ENCODE results near the gene PRDX5.

PRDX5 gene

DNA sequence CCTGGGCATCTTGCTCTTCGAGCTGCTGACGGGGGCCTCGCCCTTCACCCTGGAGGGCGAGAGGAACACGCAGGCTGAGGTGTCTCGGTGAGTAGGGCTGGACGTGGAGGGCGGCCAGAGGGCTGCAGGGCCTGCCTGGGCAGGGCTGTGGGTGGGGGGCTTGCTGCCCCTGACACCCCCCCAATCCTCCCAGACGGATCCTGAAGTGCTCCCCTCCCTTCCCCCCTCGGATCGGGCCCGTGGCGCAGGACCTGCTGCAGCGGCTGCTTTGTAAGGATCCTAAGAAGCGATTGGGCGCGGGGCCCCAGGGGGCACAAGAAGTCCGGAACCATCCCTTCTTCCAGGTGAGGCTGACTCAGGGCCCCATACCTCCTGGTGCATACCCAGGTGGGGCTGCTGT, 43.7 kb downstream of the PRDX5 start:
- no peak for DNase-seq (ENCODE audit: low read depth in 3 of 3, low spot score in 1 of 3)

DNA sequence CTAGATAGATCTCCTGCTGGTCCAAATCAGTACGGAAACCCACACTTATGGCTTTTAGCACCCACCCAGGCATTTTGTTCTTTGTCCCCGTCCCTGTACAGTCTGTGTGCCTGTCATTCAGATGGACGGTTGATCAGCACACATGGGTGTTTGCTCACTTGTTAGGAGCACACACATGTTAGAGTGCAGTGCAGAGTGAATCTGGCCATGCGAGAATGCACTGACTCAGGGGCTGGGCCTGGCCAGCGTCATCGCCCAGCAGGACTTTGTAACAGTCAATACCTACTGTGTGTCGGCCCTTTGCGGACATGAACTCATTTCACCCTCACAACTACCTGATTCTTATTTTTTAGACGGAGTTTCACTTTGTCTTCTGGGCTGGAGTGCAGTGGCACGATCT, 44.4 kb downstream of the PRDX5 start:
- no peak for DNase-seq (ENCODE audit: low read depth in 3 of 3, low spot score in 1 of 3)

DNA sequence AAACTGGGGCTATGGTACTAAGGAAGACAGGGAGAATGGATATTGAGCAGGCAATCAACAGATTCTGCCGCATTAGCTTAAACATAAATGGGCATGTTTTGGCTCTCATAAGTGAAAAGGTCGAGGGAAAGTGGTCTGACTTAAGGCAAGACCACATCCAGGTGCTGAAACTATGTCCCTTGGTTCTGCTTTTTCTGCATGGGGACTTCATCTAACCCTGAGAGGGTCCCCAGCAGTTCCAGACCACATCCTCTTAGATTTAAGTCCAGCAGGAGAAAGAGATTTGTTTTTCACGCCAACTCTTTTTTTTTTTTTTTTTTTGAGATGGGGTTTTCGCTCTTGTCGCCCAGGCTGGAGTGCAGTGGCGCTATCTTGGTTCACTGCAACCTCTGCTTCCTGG, 46.5 kb downstream of the PRDX5 start:
- DNase-seq (ENCODE audit: low read depth in 3 of 3, low spot score in 1 of 3): no peak

DNA sequence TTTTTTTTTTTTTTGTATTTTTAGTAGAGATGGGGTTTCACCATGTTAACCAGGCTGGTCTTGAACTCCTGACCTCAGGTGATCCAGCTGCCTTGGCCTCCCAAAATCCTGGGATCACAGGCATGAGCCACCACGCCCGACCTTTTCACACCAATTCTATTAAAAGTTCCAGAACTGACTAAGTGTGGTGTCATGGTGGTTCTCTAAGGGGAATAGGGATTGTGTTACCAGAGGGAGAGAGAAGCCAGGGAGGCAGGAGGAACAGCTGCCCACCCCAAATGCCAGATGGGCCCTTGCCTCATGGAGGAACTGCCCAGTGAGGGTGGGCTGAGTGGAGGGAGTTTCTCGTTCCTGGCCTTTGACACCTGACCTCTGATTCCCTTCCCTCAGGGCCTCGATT, 47.0 kb downstream of the PRDX5 start:
- no peak for DNase-seq (ENCODE audit: low read depth in 3 of 3, low spot score in 1 of 3)

DNA sequence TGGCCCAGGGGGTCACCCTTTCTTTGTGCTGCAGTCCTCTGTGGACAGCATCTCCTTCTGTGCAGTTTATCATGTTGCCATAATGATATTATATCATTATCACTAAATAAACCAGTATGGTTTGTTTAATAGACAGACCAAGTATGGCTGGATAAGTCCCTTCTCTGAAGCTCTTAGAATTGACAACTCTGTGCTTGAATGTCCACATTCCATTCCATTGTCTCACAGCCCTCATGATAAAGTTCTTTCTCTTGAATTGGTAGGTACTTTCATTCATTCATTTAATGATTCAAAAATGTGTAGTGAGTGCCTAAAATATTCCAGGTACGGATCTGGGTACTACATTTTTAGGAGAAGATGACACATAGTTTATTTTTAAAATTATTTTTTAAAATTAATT, 48.8 kb downstream of the PRDX5 start:
- DNase-seq (ENCODE audit: low read depth in 3 of 3, low spot score in 1 of 3): no peak

DNA sequence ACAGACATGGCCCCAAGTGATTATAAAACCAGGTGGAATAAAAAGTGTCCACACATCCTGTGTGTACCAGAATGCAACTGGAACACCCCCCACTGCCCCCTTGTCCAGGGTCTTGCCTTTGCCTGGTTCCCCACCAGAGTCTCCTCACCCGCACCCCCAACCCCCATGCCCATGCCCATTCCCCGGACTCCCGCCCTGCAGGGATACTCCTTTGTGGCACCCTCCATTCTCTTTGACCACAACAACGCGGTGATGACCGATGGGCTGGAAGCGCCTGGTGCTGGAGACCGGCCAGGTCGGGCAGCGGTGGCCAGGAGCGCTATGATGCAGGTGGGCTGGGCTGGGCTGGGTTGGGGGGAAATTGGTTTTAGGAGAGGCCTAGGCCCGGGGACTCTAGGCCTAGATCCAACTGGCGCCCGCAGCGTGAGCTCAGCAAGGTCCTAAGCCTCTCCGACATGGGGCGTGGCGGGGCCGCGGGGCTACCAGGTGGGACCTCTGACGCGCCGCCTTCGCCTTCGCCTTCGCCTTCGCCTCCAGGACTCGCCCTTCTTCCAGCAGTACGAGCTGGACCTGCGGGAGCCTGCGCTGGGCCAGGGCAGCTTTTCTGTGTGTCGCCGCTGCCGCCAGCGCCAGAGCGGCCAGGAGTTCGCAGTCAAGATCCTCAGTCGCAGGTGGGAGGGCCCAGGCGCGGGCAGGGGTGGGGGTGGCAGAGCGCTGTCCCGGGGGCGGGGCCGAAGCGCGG, 50.2 kb downstream of the PRDX5 start:
- DNase-seq (ENCODE audit: low read depth in 3 of 3, low spot score in 1 of 3): no peak

DNA sequence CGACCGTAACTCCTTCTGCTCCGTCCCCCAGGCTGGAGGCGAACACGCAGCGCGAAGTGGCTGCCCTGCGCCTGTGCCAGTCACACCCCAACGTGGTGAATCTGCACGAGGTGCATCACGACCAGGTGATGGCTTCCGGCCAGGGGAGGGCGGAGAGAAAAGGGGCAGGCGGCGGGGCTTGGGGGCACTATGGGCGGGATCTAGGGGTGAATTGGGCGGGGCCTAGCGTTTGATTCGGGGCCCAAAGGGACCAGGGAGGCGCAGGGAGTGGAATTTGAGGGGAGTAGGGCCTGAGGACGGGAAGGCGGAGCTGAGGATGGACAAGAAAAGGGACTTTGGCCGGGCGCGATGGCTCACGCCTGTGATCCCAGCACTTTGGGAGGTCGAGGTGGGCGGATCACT, 50.8 kb downstream of the PRDX5 start:
- DNase-seq (ENCODE audit: low read depth in 3 of 3, low spot score in 1 of 3): no peak

DNA sequence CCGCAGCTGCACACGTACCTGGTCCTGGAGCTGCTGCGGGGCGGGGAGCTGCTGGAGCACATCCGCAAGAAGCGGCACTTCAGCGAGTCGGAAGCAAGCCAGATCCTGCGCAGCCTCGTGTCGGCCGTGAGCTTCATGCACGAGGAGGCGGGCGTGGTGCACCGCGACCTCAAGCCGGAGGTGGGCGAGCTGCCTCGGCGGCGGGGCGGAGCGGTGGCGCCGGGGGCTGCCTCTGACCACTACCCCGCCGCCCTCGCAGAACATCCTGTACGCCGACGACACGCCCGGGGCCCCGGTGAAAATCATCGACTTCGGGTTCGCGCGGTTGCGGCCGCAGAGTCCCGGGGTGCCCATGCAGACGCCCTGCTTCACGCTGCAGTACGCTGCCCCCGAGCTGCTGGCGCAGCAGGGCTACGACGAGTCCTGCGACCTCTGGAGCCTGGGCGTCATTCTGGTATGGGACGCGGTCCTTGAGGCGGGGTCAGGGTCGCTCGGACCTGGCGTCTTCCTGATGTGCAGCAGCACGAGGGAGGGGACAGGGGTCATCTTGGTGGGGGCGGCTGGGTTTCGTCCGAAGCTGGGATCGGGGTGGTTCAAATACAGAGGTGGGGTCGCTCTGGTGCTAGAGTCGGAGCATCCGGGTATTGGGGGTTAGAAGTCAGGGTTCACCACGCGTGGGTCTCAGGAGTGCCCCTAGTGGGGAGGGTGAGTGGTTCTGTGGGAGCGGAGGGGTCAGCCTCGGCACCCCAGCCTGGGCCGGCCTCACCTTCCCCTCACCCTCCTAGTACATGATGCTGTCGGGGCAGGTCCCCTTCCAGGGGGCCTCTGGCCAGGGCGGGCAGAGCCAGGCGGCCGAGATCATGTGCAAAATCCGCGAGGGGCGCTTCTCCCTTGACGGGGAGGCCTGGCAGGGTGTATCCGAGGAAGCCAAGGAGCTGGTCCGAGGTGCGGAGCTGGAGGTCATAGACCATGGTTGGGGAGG, 51.8 kb downstream of the PRDX5 start:
- DNase-seq (ENCODE audit: low read depth in 3 of 3, low spot score in 1 of 3): no peak

DNA sequence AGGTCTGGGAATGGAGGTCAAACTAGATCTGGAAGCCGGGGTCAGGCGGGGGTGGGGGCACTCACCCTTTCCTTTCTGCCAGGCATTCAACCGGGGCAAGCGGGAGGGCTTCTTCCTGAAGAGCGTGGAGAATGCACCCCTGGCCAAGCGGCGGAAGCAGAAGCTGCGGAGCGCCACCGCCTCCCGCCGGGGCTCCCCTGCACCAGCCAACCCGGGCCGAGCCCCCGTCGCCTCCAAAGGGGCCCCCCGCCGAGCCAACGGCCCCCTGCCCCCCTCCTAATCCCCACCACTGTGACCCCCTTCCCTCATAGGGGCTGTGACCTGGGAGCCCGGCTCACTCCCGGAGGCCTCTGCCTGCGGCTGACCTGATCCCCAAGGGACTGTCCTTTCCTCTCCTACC, 53.3 kb downstream of the PRDX5 start:
- DNase-seq (ENCODE audit: low read depth in 3 of 3, low spot score in 1 of 3): no peak
